HG02571 (cell line): Measurements from ENCODE around the gene TIGD1.

Experiments used
- ATAC-seq: cut with Tn5 transposase; IDR thresholded peaks from one replicate; pipeline ENCODE4 v1.9.1; 2021; ENCODE audit warnings: mild to moderate bottlenecking, moderate library complexity; ENCODE audit not compliant: unreplicated experiment

The TIGD1 gene

DNA sequence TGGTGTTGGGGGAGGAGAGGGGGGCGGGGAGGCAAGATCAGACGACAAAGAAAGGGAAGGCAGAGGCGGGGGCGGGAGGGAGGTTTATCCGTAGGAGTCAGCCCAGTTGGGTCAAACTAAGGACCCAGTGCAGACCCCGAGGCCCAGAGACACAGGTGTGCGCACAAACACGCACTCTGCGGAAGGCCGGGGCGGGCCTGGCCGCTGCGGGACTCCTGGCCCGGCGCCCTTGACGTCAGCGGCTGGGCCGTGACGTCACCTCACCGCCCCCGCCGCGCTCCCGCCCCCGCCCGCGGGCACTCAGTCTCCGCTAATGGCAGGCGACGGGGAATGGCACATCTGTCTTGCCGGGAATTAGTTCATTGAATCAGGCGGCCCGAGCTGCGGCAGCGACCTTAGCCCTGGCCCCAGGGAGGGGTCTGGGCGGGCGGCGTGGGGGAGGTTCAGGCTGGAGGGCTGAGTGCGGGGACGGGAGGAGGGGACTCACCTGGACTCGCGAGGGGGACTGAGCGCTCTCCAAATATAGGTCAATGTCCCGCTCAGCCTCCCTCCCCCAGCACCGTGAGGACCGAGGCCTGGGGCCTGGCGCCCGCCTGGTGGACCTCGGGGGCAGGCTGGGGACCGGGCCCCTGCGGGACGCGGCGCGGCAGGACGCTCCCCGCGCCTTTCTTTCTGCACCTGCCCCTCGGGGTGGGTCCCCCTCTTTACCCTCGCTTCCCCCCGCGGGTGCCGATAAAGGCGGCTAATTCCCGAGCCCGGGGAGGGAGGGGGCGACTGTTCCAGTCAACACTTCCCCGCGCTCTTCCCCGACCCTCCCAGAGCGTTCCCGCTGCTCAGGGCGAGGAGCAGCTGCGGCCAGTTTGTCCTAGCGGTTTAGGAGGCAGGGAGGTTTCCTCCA lies 47.2 kb downstream of the TIGD1 start:
- ATAC-seq: no peak

DNA sequence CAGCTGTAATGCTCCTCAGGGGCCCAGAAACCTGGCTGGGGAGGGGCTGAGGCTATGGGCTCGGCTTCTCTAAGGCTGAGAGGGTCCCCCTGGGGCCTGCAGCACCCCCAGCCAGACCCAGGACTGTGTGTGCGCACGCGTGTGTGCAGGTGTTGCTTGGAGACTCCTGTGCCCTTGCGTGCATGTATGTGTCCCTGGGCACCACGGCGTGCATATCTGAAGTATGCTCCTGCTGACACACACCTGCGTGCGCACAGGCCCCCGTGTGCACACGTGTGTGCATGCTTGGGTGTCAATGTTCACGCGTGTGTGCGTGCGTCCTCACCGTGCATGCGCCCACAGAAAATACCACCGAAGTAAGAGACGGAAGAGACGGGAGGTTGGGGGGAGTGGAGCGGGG lies 47.8 kb downstream of the TIGD1 start:
- ATAC-seq: no peak

DNA sequence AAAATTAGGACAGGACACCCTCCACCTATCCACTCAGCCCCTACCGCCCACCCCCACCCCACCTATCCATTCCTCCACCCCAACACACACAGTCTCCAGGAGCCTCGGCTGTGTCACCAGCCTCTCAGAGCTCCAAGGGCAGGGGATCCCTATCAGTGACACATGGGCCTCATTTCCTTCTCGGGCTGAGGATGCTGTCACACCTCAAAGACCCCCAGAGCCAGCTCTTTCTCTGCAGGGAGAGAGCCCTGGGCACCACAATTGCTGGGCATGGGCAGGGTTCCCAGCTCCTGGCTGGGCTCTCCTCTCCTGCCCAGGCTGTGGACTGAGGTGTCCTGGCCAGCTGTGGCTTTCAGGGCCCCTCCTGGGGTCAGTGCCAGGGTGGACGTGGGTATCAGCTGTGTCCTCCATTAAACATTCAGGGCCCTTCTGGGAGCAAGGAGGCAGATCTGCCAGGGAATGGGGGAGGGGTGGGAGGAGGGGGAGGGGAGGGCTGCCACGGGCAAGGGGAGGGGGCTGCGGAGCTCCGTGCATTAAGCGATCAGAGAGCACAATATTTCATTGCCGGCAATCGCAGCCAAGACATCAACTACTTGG lies 48.5 kb downstream of the TIGD1 start:
- no peak for ATAC-seq

DNA sequence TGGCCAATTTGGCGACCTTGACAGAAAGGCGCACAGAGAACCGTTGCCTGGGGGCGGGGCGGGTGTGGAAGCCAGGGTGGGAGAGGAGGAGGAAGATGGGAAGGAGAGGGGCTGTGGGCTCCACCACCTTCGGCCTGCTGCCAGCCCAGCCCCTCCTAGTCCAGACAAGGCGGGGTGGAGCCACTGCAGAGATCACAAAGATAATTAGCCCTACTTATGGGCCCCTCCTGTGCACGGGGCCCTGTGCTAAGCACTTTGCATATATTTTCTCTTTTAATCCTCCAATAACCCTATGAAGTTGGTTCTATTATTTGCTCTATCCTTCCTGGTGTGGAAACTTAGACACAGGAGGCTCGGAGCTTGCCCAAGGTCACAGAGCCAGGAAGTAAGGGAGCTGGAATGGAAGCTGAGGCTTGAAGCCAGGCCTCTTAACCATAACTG lies 49.0 kb downstream of the TIGD1 start:
- no peak for ATAC-seq

DNA sequence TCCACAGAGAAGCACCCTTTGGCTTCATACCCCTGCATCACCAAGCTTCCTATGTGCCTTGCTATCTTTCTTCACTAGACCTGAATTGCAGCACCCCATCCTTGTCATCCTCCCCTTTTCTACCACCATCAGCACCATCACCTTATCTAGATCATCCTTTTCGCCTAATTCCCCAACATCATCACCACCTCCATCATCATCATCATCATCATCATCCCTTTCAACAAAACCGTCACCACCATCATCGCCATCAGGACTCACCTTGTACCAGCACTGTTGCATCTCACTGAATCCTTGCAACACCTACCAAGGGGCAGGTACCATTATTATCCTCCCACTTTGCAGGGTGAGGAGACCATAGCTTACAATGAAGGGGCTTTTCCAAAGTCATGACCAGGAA lies 51.9 kb downstream of the TIGD1 start:
- ATAC-seq: no peak
